GM12878 (cell line): ENCODE measurements around the gene YY1. TPM values are rescaled to one million over a fixed set of nuclear protein-coding genes. Genes with fewer than 3 reads are reported as not detected.
A peak's percentile ranks its signal among the peaks of the same experiment; 100 is the strongest.

Source experiments
- ATAC-seq: fragments of 200-7000 bp; cut with Tn5 transposase; 3 replicates; pipeline ENCODE4 v1.9.1; 2020; ENCODE audit warnings: mild to moderate bottlenecking, moderate library complexity
- BruUV-seq: library from RNA; stranded (reverse); fragments of 400-500 nt; replicated peaks from 2 replicates; lab custom pipeline; 2021; lab: Mats Ljungman, UMichigan
- CTCF ChIA-PET: fragments of 300-600 bp; sonication (Branson Sonifier 250); formaldehyde crosslinking; extraction: SDS; loops from one replicate; lab custom pipeline; 2021; ENCODE audit warnings: inconsistent platforms; lab: Yijun Ruan, JAX
- POLR2A ChIA-PET: fragments of 350-600 bp; formaldehyde crosslinking; extraction: SDS; loops from one replicate; lab custom pipeline; 2021; ENCODE audit warnings: inconsistent platforms; lab: Charles Lee
- RAD21 ChIA-PET: fragments of 300-600 bp; sonication (Branson Sonifier 250); formaldehyde crosslinking; loops from one replicate; lab custom pipeline; 2023; ENCODE audit warnings: antibody characterized with exemption; ENCODE audit not compliant: unreplicated experiment; lab: Charles Lee
- SMC1A ChIA-PET: fragments of 300-600 bp; sonication (Branson Sonifier 250); formaldehyde crosslinking; loops from one replicate; lab custom pipeline; 2023; ENCODE audit not compliant: unreplicated experiment, uncharacterized antibody; lab: Charles Lee
- DNase-seq: peaks from one replicate; pipeline ENCODE4 v3.0.0-alpha.2; 2011; ENCODE audit warnings: low read depth, low spot score
- FAIRE-seq: peaks from 3 replicates; lab custom pipeline; 2011; peaks lifted over from hg19 to GRCh38; lab: Jason Lieb, UNC
- H2AFZ ChIP-seq: 2 replicates; pipeline ENCODE4 v1.6.0; 2011; ENCODE audit warnings: low read depth, low read length, control low read depth; ENCODE audit not compliant: control insufficient read depth
- H3K27ac ChIP-seq: 2 replicates; pipeline ENCODE4 v1.5.1; 2011; ENCODE audit warnings: control low read depth; ENCODE audit not compliant: control insufficient read depth, insufficient read depth
- H3K27me3 ChIP-seq, 2 experiments: replicated peaks in 1 of 2; 2 replicates each; pipeline versions ENCODE4 v1.6.0 to v1.6.1; 2011; ENCODE audit warnings: low read length in 1 of 2; ENCODE audit not compliant: control insufficient read depth in 2 of 2, insufficient read depth in 2 of 2
- H3K36me3 ChIP-seq, 2 experiments: 2 replicates each; pipeline ENCODE4 v1.5.1; 2011; ENCODE audit warnings: low read length in 1 of 2; ENCODE audit not compliant: control insufficient read depth in 2 of 2, insufficient read depth in 2 of 2
- H3K4me1 ChIP-seq: 2 replicates; pipeline ENCODE4 v1.6.1; 2011; ENCODE audit warnings: mild to moderate bottlenecking, low read length, moderate library complexity, mixed read lengths; ENCODE audit not compliant: control insufficient read depth, insufficient read depth
- H3K4me2 ChIP-seq: 2 replicates; pipeline ENCODE4 v1.6.0; 2011; ENCODE audit warnings: control low read depth; ENCODE audit not compliant: control insufficient read depth, insufficient read depth
- H3K4me3 ChIP-seq: fragments of 200-600 bp; sonication (generic); 2 replicates; pipeline ENCODE4 v1.5.1; 2016
- H3K79me2 ChIP-seq: 2 replicates; pipeline ENCODE4 v1.6.0; 2011; ENCODE audit warnings: low read length; ENCODE audit not compliant: control insufficient read depth, insufficient read depth
- H3K9ac ChIP-seq: 2 replicates; pipeline ENCODE4 v1.8.0; 2011; ENCODE audit warnings: low read length, control low read depth, mixed read lengths; ENCODE audit not compliant: control insufficient read depth, insufficient read depth
- H3K9me3 ChIP-seq: replicated peaks from 3 replicates; pipeline ENCODE4 v1.5.1; 2011; ENCODE audit warnings: mild to moderate bottlenecking, low read length; ENCODE audit not compliant: control insufficient read depth, insufficient read depth
- H4K20me1 ChIP-seq: 2 replicates; pipeline ENCODE4 v1.6.0; 2011; ENCODE audit not compliant: control insufficient read depth, insufficient read depth
- BHLHE40 ChIP-seq, 2 experiments: fragments of 450-650 bp in 1 of 2; IDR thresholded peaks; 2 replicates each; pipeline ENCODE4 v1.6.1; 2011 to 2017; ENCODE audit warnings: low read depth in 2 of 2, borderline replicate concordance in 1 of 2, improper control_type of control experiment in 1 of 2, low read length in 1 of 2, mild to moderate bottlenecking in 1 of 2
- BMI1 ChIP-seq: fragments of 450-650 bp; IDR thresholded peaks from 2 replicates; pipeline ENCODE4 v1.6.1; 2016; ENCODE audit warnings: mild to moderate bottlenecking, moderate library complexity, borderline replicate concordance
- DPF2 ChIP-seq: fragments of 450-650 bp; IDR thresholded peaks from 2 replicates; pipeline ENCODE4 v1.6.1; 2017; ENCODE audit warnings: mild to moderate bottlenecking
- EP300 ChIP-seq, 2 experiments: fragments of 150-350 bp in 1 of 2; IDR thresholded peaks; 2 replicates each; pipeline ENCODE4 v1.6.1; 2011 to 2012; ENCODE audit warnings: low read depth in 2 of 2, low read length in 2 of 2, borderline replicate concordance in 1 of 2, improper control_type of control experiment in 1 of 2, inconsistent platforms in 1 of 2; ENCODE audit not compliant: control insufficient read depth in 1 of 2
- ESRRA ChIP-seq: IDR thresholded peaks from 2 replicates; pipeline ENCODE4 v1.6.1; 2012; ENCODE audit warnings: mild to moderate bottlenecking, low read length, improper control_type of control experiment
- HDAC2 ChIP-seq: fragments of 200-600 bp; sonication (generic); IDR thresholded peaks from 2 replicates; pipeline ENCODE4 v1.6.1; 2017
- IKZF1 ChIP-seq: fragments of 450-650 bp; conservative IDR thresholded peaks from 2 replicates; pipeline ENCODE4 v1.6.1; 2017; ENCODE audit warnings: antibody characterized with exemption, mild to moderate bottlenecking
- LARP7 ChIP-seq: fragments of 450-650 bp; IDR thresholded peaks from 2 replicates; pipeline ENCODE4 v1.6.1; 2017; ENCODE audit warnings: mild to moderate bottlenecking
- MTA3 ChIP-seq: IDR thresholded peaks from 2 replicates; pipeline ENCODE4 v1.6.1; 2012; ENCODE audit warnings: low read length, inconsistent platforms, borderline replicate concordance
- NFXL1 ChIP-seq: fragments of 450-650 bp; IDR thresholded peaks from 2 replicates; pipeline ENCODE4 v1.6.1; 2017; ENCODE audit warnings: antibody characterized with exemption, mild to moderate bottlenecking, borderline replicate concordance
- NFYB ChIP-seq: IDR thresholded peaks from 2 replicates; pipeline ENCODE4 v1.6.1; 2011; ENCODE audit warnings: low read depth, mild to moderate bottlenecking, low read length, improper control_type of control experiment, moderate library complexity; ENCODE audit not compliant: insufficient read depth
- NR2C1 ChIP-seq: fragments of 450-650 bp; IDR thresholded peaks from 2 replicates; pipeline ENCODE4 v1.6.1; 2017; ENCODE audit warnings: antibody characterized with exemption, mild to moderate bottlenecking, moderate library complexity
- POLR2AphosphoS2 ChIP-seq: IDR thresholded peaks from 2 replicates; pipeline ENCODE4 v1.6.1; 2011; ENCODE audit warnings: low read depth, mild to moderate bottlenecking, low read length, improper control_type of control experiment, moderate library complexity
- STAT1 ChIP-seq: fragments of 450-650 bp; conservative IDR thresholded peaks from 2 replicates; pipeline ENCODE4 v1.6.1; 2014; ENCODE audit warnings: antibody characterized with exemption, mild to moderate bottlenecking
- TAF1 ChIP-seq: IDR thresholded peaks from 2 replicates; pipeline ENCODE4 v1.6.1; 2011; ENCODE audit warnings: mild to moderate bottlenecking, low read depth, low read length, borderline replicate concordance
- TARDBP ChIP-seq: IDR thresholded peaks from 2 replicates; pipeline ENCODE4 v1.6.1; 2016; ENCODE audit warnings: borderline replicate concordance
- ZBED1 ChIP-seq: IDR thresholded peaks from 2 replicates; pipeline ENCODE4 v1.6.1; 2016; ENCODE audit warnings: borderline replicate concordance
- ZSCAN29 ChIP-seq: fragments of 450-650 bp; IDR thresholded peaks from 2 replicates; pipeline ENCODE4 v1.6.1; 2017; ENCODE audit warnings: mild to moderate bottlenecking, moderate library complexity
- WGBS: methylation state at CpG from one replicate; pipeline ENCODE4 v1.1.6; 2016; ENCODE audit warnings: low lambda C conversion rate; ENCODE audit not compliant: insufficient replicate concordance, insufficient coverage; ENCODE audit errors: missing lambda C conversion rate; 5-methylcytosine and 5-hydroxymethylcytosine counted together
- in situ Hi-C: fragments of 300-500 bp; cut with MboI; formaldehyde crosslinking; loops from 9 replicates; pipeline ENCODE4 v1.14.3; 2018; ENCODE audit warnings: mixed read lengths
- intact Hi-C: fragments of 100-400 bp; cut with micrococcal nuclease; formaldehyde crosslinking; loops from one replicate; pipeline ENCODE4 v1.14.2; 2022; ENCODE audit not compliant: unreplicated experiment
- polyA plus RNA-seq, 11 experiments: library from polyadenylated mRNA; depleted of rRNA in 4 of 11; unstranded in 6 of 11; stranded (reverse) in 5 of 11; fragments of >200 nt; fragmentation: Nextera tagmentation in 4 of 11; fragmentation: Illumina TruSeq in 1 of 11; extraction: Ambion mirVana in 4 of 11; extraction: Trizol in 1 of 11; gene quantifications; 1 replicate in 1 of 11; 2 replicates in 10 of 11; pipeline versions ENCODE4 v1.2.1 to v1.2.3, GENCODE V29; 2011 to 2016; ENCODE audit warnings: inconsistent platforms in 2 of 11, missing spikeins in 2 of 11, low read depth in 1 of 11
- total RNA-seq, 4 experiments: library from RNA; depleted of rRNA in 3 of 4; stranded (reverse); fragments of >200 nt in 3 of 4; fragmentation: Illumina TruSeq in 1 of 4; extraction: Trizol in 1 of 4; gene quantifications; 2 replicates each; pipeline versions ENCODE4 v1.2.1 to v1.2.3, GENCODE V29; 2013 to 2021

Gene YY1
- total and polyA plus RNA-seq, 10 of the 15 experiments (the other 5 are each of a cell fraction or from before 2014, with no cell fraction given): 23.7 to 74.0 (median 39.9) TPM

- Histone ChIP-seq H3K27me3 (no peaks in the 10 kb centered on the region), H3K4me2 (no peak overlapping the region), H2AFZ (no peak overlapping the region), H3K9ac (no peak overlapping the region), H3K4me3 (no peak overlapping the region), H3K4me1 (peaks cover 15% of the 10 kb centered on the region), H3K9me3 (no peaks in the 10 kb centered on the region), H4K20me1 (peaks cover 20% of the 10 kb centered on the region), H3K36me3 (peaks cover 0 to 2% of the 10 kb centered on the region in 2 experiments; a peak in 2 of 4 replicates), H3K79me2 (peaks cover 89% of the 10 kb centered on the region), H3K27ac (no peak overlapping the region)
- no TSS peak for BruUV-seq
- CTCF ChIA-PET: interaction anchor here (0.6 to 1.1 kb wide), 4 partner anchors 9 to 126 kb away, joined by 4 to 5 read pairs (median 5); no protein-coding TSS in a partner anchor
- WGBS: 58% methylated on average over 2 of the region's 2 CpGs
- FAIRE-seq: no peak
- in situ Hi-C loops: no loop called here
- ATAC-seq: no peak; the same call in 2 of the 3 replicates
- RAD21 ChIA-PET: interaction anchor here (0.6 to 1.1 kb wide), 2 partner anchors 9 to 114 kb away, joined by 3 to 4 read pairs; no protein-coding TSS in a partner anchor
- SMC1A ChIA-PET: interaction anchor here (0.9 to 1.8 kb wide), 2 partner anchors 9 to 179 kb away, joined by 3 to 7 read pairs; no protein-coding TSS in a partner anchor
- intact Hi-C loops: no loop called here
- no peak for DNase-seq
- TF ChIP-seq IKZF1 (0 out of 2 replicates have a peak, but pooled peaks have one; percentile 15), ZBED1 (no peak), EP300 (IDR thresholded peaks at IDR 0.05; ENCODE audit: borderline replicate concordance in 1 of 2, control insufficient read depth in 1 of 2, low read depth in 2 of 2, low read length in 2 of 2) (no peak)
- POLR2A ChIA-PET: no interaction called here
Observed at GRCh38 chr14:100250732-100251465, 12.0 kb downstream of the YY1 start.

DNA sequence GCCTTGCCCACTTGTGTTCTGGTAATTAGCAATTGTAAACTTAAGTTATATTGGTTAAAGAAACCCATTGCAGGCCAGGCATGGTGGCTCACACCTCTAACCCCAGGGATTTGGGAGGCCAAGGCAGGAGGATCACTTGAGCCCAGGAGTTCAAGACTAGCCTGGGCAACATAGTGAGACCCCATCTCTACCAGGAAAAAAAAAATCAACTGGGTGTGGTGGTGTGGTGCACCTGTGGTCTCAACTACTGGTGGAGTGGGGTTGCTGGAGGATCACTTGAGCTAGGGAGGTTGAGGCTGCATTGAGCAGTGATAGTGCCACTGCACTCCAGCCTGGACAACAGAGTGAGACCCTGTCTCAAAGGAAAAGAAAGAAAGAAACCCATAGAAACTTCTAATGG lies 13.7 kb downstream of the YY1 start:
- ChIA-PET RAD21 (no interaction called here), CTCF (no interaction called here), SMC1A (no interaction called here), POLR2A (no interaction called here)
- Histone ChIP-seq H3K9me3 (no peaks in the 10 kb centered on the region; the same call in 2 of the 3 replicates), H3K4me1 (peaks cover 27% of the 10 kb centered on the region), H4K20me1 (peaks cover 18% of the 10 kb centered on the region), H2AFZ (no peak overlapping the region), H3K4me2 (no peak overlapping the region), H3K27ac (no peak overlapping the region), H3K79me2 (peaks cover 89% of the 10 kb centered on the region), H3K4me3 (no peak overlapping the region), H3K9ac (no peak overlapping the region), H3K36me3 (no peaks in the 10 kb centered on the region; a peak in 2 of 4 replicates), H3K27me3 (no peaks in the 10 kb centered on the region)
- intact Hi-C loops (no loop called here), in situ Hi-C loops (no loop called here)
- TF ChIP-seq ESRRA: no peak
- TF ChIP-seq TARDBP: no peak
- no peak for TF ChIP-seq MTA3
- no peak for TF ChIP-seq NFXL1
- no peak for TF ChIP-seq ZSCAN29
- no peak for TF ChIP-seq NR2C1
- TF ChIP-seq BMI1: no peak
- TF ChIP-seq TAF1: no peak
- no peak for TF ChIP-seq POLR2AphosphoS2
- no peak for TF ChIP-seq LARP7
- TF ChIP-seq BHLHE40 (IDR thresholded peaks at IDR 0.05; ENCODE audit: borderline replicate concordance in 1 of 2, low read depth in 2 of 2, low read length in 1 of 2): no peak
- TF ChIP-seq NFYB: no peak
- no peak for TF ChIP-seq HDAC2
- TF ChIP-seq STAT1: no peak
- no peak for TF ChIP-seq EP300 (IDR thresholded peaks at IDR 0.05; ENCODE audit: borderline replicate concordance in 1 of 2, control insufficient read depth in 1 of 2, low read depth in 2 of 2, low read length in 2 of 2)
- TF ChIP-seq DPF2: no peak
- FAIRE-seq (no peak), DNase-seq (no peak), ATAC-seq (no peak)
- no TSS peak for BruUV-seq
